Measurements from ENCODE around the gene DACT3. TPM values are rescaled to one million over a fixed set of nuclear protein-coding genes. Genes with fewer than 3 reads are reported as not detected.

The DACT3 gene
- total and polyA plus RNA-seq, 7 experiments from 2014 or later = 0.07 to 1.3 (median 0.19) TPM; not detected in 2

- no peaks in the 10 kb centered on the region for H3K9me3 Mint-ChIP-seq
- peak overlapping the region in 7 of 9 donors; percentile 65 to 82 (median 71) for H3K27ac Mint-ChIP-seq
- H3K4me3 Mint-ChIP-seq = peak overlapping the region in 2 of 10 donors; percentile 26 to 42
- intact Hi-C loops (cut with micrococcal nuclease) = loop anchor here in 1 of 2 donors (10.0 kb wide), 1 partner anchor 248 kb away; the partner anchor contains the start of gene AP2S1
- DNase-seq = no peak
- no peak for ATAC-seq
- CTCF ChIA-PET = interaction anchor here (1.0 to 1.1 kb wide), 3 partner anchors 9 to 64 kb away, joined by 3 read pairs; no protein-coding TSS in a partner anchor
- POLR2A ChIA-PET = interaction anchor here (0.5 to 1.6 kb wide), 2 partner anchors 54 to 1131 kb away, joined by 3 to 4 read pairs; partner anchors contain the start of gene DACT3
- Histone ChIP-seq H3K9me3 (ENCODE audit: control insufficient read depth in 2 of 3, low read length in 3 of 3) (no peaks in the 10 kb centered on the region), H3K27me3 (ENCODE audit: control insufficient read depth in 2 of 2, insufficient read depth in 2 of 2, low read length in 2 of 2) (no peaks in the 10 kb centered on the region), H3K4me3 (ENCODE audit: low read length) (no peak overlapping the region), H3K27ac (ENCODE audit: low read depth, low read length) (no peak overlapping the region), H3K4me1 (ENCODE audit: control insufficient read depth in 2 of 2, insufficient read depth in 2 of 2, low read length in 2 of 2) (peaks cover 30 to 48% of the 10 kb centered on the region in 2 donors), H3K36me3 (ENCODE audit: control insufficient read depth in 2 of 3, insufficient read depth in 3 of 3, low read length in 3 of 3) (peaks cover 0 to 55% (median 20%) of the 10 kb centered on the region in 3 experiments)
- no peaks in the 10 kb centered on the region for H3K27me3 Mint-ChIP-seq
- H3K4me1 Mint-ChIP-seq = peaks cover 57 to 90% (median 75%) of the 10 kb centered on the region in 7 donors
- H3K36me3 Mint-ChIP-seq = peaks cover 11 to 55% (median 24%) of the 10 kb centered on the region in 5 donors
Observed at GRCh38 chr19:46606681-46607447, 54.1 kb downstream of the DACT3 start.

GRCh38 chr19:46606019-46606418 is 55.0 kb downstream of the DACT3 start:
- Histone ChIP-seq H3K4me3 (ENCODE audit: low read length) (no peak overlapping the region), H3K36me3 (ENCODE audit: control insufficient read depth in 2 of 3, insufficient read depth in 3 of 3, low read length in 3 of 3) (peaks cover 0 to 61% (median 20%) of the 10 kb centered on the region in 3 experiments), H3K9me3 (ENCODE audit: control insufficient read depth in 2 of 3, low read length in 3 of 3) (no peaks in the 10 kb centered on the region), H3K27ac (ENCODE audit: low read depth, low read length) (no peak overlapping the region), H3K4me1 (ENCODE audit: control insufficient read depth in 2 of 2, insufficient read depth in 2 of 2, low read length in 2 of 2) (peaks cover 21 to 40% of the 10 kb centered on the region in 2 donors), H3K27me3 (ENCODE audit: control insufficient read depth in 2 of 2, insufficient read depth in 2 of 2, low read length in 2 of 2) (no peaks in the 10 kb centered on the region)
- CTCF ChIA-PET = interaction anchor here (1.0 to 1.1 kb wide), 3 partner anchors 8 to 63 kb away, joined by 3 read pairs; no protein-coding TSS in a partner anchor
- POLR2A ChIA-PET = interaction anchor here (1.6 to 1.7 kb wide), 2 partner anchors 9 to 55 kb away, joined by 3 read pairs; partner anchors contain the start of gene DACT3
- DNase-seq = no peak
- no peaks in the 10 kb centered on the region for H3K27me3 Mint-ChIP-seq
- peak overlapping the region in 7 of 9 donors; percentile 55 to 82 (median 71) for H3K27ac Mint-ChIP-seq
- ATAC-seq = no peak
- peaks cover 11 to 49% (median 24%) of the 10 kb centered on the region in 5 donors for H3K36me3 Mint-ChIP-seq
- intact Hi-C loops (cut with micrococcal nuclease) = loop anchor here in 1 of 2 donors (10.0 kb wide), 1 partner anchor 249 kb away; the partner anchor contains the start of gene AP2S1
- no peaks in the 10 kb centered on the region for H3K9me3 Mint-ChIP-seq
- peak overlapping the region in 4 of 10 donors; percentile 23 to 64 (median 30) for H3K4me3 Mint-ChIP-seq
- H3K4me1 Mint-ChIP-seq = peaks cover 49 to 81% (median 67%) of the 10 kb centered on the region in 7 donors

- H3K4me1 Mint-ChIP-seq = peaks cover 43 to 75% (median 61%) of the 10 kb centered on the region in 7 donors
- intact Hi-C loops (cut with micrococcal nuclease) = loop anchor here in 1 of 2 donors (10.0 kb wide), 1 partner anchor 249 kb away; the partner anchor contains the start of gene AP2S1
- POLR2A ChIA-PET = interaction anchor here (1.2 to 1.7 kb wide), 2 partner anchors 9 to 508 kb away, joined by 3 read pairs; partner anchors contain the start of gene ZC3H4
- DNase-seq (no peak), ATAC-seq (no peak)
- H3K36me3 Mint-ChIP-seq = peaks cover 11 to 46% (median 24%) of the 10 kb centered on the region in 5 donors
- H3K4me1 ChIP-seq (ENCODE audit: control insufficient read depth in 2 of 2, insufficient read depth in 2 of 2, low read length in 2 of 2) = peaks cover 15 to 34% of the 10 kb centered on the region in 2 donors
- H3K27ac Mint-ChIP-seq = peak overlapping the region in 6 of 9 donors; percentile 41 to 76 (median 67)
- no peaks in the 10 kb centered on the region for H3K9me3 ChIP-seq (ENCODE audit: control insufficient read depth in 2 of 3, low read length in 3 of 3)
- H3K27me3 ChIP-seq (ENCODE audit: control insufficient read depth in 2 of 2, insufficient read depth in 2 of 2, low read length in 2 of 2) = no peaks in the 10 kb centered on the region
- peaks cover 0 to 61% (median 20%) of the 10 kb centered on the region in 3 experiments for H3K36me3 ChIP-seq (ENCODE audit: control insufficient read depth in 2 of 3, insufficient read depth in 3 of 3, low read length in 3 of 3)
- peak overlapping the region in 5 of 10 donors; percentile 23 to 64 (median 33) for H3K4me3 Mint-ChIP-seq
- CTCF ChIA-PET = interaction anchor here (1.1 kb wide), 1 partner anchor 63 kb away, joined by 3 read pairs; no protein-coding TSS in a partner anchor
- H3K4me3 ChIP-seq (ENCODE audit: low read length) = no peak overlapping the region
- peaks cover 0 to 3% (median 0%) of the 10 kb centered on the region in 5 donors for H3K27me3 Mint-ChIP-seq
- H3K27ac ChIP-seq (ENCODE audit: low read depth, low read length) = peak overlapping the region; percentile 40
- peaks cover 0 to 4% (median 0%) of the 10 kb centered on the region in 11 donors for H3K9me3 Mint-ChIP-seq
Observed at GRCh38 chr19:46605356-46605821, 55.6 kb downstream of the DACT3 start.

GRCh38 chr19:46604781-46605355 is 56.1 kb downstream of the DACT3 start:
- H3K36me3 ChIP-seq (ENCODE audit: control insufficient read depth in 2 of 3, insufficient read depth in 3 of 3, low read length in 3 of 3) = peaks cover 0 to 58% (median 20%) of the 10 kb centered on the region in 3 experiments
- POLR2A ChIA-PET = interaction anchor here (0.7 to 1.7 kb wide), 3 partner anchors 10 to 1006 kb away, joined by 3 to 4 read pairs (median 3); partner anchors contain the start of gene ZC3H4
- ATAC-seq = no peak

GRCh38 chr19:46603752-46604231 is 57.2 kb downstream of the DACT3 start:
- Mint-ChIP-seq H3K4me3 (peak overlapping the region; percentile 95 to 100 (median 98)), H3K4me1 (peaks cover 35 to 67% (median 53%) of the 10 kb centered on the region in 7 donors), H3K27me3 (peaks cover 0 to 3% (median 0%) of the 10 kb centered on the region in 5 donors), H3K36me3 (peaks cover 8 to 42% (median 13%) of the 10 kb centered on the region in 5 donors), H3K27ac (peak overlapping the region; percentile 39 to 100 (median 95)), H3K9me3 (peaks cover 0 to 8% (median 3%) of the 10 kb centered on the region in 11 donors)
- Histone ChIP-seq H3K27me3 (ENCODE audit: control insufficient read depth in 2 of 2, insufficient read depth in 2 of 2, low read length in 2 of 2) (no peaks in the 10 kb centered on the region), H3K4me3 (ENCODE audit: low read length) (peak overlapping the region; percentile 99), H3K36me3 (ENCODE audit: control insufficient read depth in 2 of 3, insufficient read depth in 3 of 3, low read length in 3 of 3) (peaks cover 0 to 47% (median 11%) of the 10 kb centered on the region in 3 experiments), H3K27ac (ENCODE audit: low read depth, low read length) (peak overlapping the region; percentile 99), H3K4me1 (ENCODE audit: control insufficient read depth in 2 of 2, insufficient read depth in 2 of 2, low read length in 2 of 2) (peaks cover 15 to 30% of the 10 kb centered on the region in 2 donors), H3K9me3 (ENCODE audit: control insufficient read depth in 2 of 3, low read length in 3 of 3) (peaks cover 0 to 4% (median 0%) of the 10 kb centered on the region in 3 experiments)
- ATAC-seq (no peak), DNase-seq (no peak)
- intact Hi-C loops (cut with micrococcal nuclease) = loop anchor here (1.0 to 10.0 kb wide), 7 partner anchors 8 to 1009 kb away; partner anchors contain the start of genes AP2S1 (in 1 of the 2), FKRP (in 1 of the 2), MYPOP (in 1 of the 2) and STRN4 (in 1 of the 2)
- POLR2A ChIA-PET = interaction anchor here (1.0 to 4.5 kb wide), 3 partner anchors 8 to 81 kb away, joined by 3 to 112 read pairs (median 3); no protein-coding TSS in a partner anchor
- CTCF ChIA-PET = interaction anchor here (3.0 kb wide), 1 partner anchor 17 kb away, joined by 9 read pairs; no protein-coding TSS in a partner anchor

More at GRCh38 chr19:46604781-46605355, 56.1 kb downstream of the DACT3 start:
- Histone ChIP-seq H3K4me1 (ENCODE audit: control insufficient read depth in 2 of 2, insufficient read depth in 2 of 2, low read length in 2 of 2) (peaks cover 15 to 34% of the 10 kb centered on the region in 2 donors), H3K27me3 (ENCODE audit: control insufficient read depth in 2 of 2, insufficient read depth in 2 of 2, low read length in 2 of 2) (no peaks in the 10 kb centered on the region), H3K4me3 (ENCODE audit: low read length) (no peak overlapping the region), H3K9me3 (ENCODE audit: control insufficient read depth in 2 of 3, low read length in 3 of 3) (no peaks in the 10 kb centered on the region), H3K27ac (ENCODE audit: low read depth, low read length) (peak overlapping the region; percentile 40)
- intact Hi-C loops (cut with micrococcal nuclease) = loop anchor here (5.0 to 10.0 kb wide), 5 partner anchors 142 to 1007 kb away; partner anchors contain the start of genes AP2S1 (in 1 of the 2), FKRP (in 1 of the 2), MYPOP (in 1 of the 2) and STRN4 (in 1 of the 2)
- peaks cover 41 to 75% (median 59%) of the 10 kb centered on the region in 7 donors for H3K4me1 Mint-ChIP-seq
- peak overlapping the region in 5 of 9 donors; percentile 9 to 74 (median 41) for H3K27ac Mint-ChIP-seq
- no peak for DNase-seq
- H3K9me3 Mint-ChIP-seq = peaks cover 0 to 4% (median 0%) of the 10 kb centered on the region in 11 donors
- H3K4me3 Mint-ChIP-seq = peak overlapping the region in 2 of 10 donors; percentile 33 to 53
- CTCF ChIA-PET = no interaction called here
- peaks cover 0 to 3% (median 0%) of the 10 kb centered on the region in 5 donors for H3K27me3 Mint-ChIP-seq
- peaks cover 11 to 47% (median 24%) of the 10 kb centered on the region in 5 donors for H3K36me3 Mint-ChIP-seq

Measured in naive thymus-derived CD4-positive, alpha-beta T cell (primary cell).